HG03060 (cell line): ENCODE results near the gene FALEC.

Experiments used
- ATAC-seq: cut with Tn5 transposase; IDR thresholded peaks from one replicate; pipeline ENCODE4 v1.9.1; 2021; ENCODE audit warnings: low read depth, moderate number of reproducible peaks; ENCODE audit not compliant: unreplicated experiment

The FALEC gene

DNA sequence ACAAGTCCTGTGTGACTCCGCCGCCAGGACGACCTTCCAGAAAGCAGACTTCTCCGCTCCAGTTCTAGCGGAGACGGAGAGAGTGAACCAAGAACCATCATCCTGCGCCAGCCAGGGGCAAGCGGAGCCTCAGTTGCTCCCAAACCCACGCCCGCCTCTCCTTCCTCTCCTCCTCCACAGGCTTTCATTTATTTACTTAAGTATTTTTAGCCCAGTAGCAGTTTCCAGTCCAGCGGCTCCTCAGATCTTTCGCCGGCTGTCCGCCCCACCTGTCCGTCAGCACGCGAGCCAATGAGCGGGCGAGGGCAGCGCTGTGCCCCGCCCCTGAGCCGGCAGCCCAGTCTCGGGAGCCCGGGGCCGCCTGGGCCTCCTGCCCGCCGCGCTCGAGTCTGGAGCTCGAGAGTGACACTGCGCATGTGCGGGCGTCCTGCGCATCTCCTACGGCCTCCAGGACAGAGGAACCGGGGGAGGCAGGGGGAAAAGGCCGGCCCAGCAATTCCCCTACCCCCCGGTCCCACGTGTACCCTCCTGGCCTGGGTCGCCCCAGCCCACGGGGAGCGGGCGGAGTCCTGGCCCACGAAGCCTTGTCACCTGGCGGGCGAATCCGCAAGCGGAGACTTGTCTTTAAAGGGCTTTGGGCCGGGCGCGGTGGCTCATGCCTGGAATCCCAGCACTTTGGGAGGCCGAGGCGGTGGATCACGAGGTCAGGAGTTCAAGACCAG is at the start of gene FALEC:
FALEC (plus strand) TSS at position 425 of the 722 bp plus-strand sequence.
- peak; percentile 87 for ATAC-seq

DNA sequence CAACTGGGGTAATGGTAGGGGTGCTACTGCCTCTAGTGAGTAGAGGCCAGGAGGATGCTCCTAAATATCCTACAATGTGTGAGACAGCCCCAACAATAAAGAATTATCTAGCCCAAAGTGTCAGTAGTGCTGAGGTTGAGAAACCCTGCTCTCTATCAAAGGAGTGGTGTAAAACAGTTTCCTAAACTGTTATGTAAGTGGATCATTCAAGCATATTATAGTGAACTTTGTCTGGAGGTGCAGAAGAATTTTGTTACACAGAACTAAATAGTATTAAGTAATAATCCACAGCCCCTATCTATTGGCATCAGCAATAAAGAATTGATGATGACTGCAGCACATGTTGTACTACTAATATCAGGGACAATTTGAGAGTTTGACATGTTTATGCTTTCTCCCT is 48.6 kb upstream of the FALEC start:
- ATAC-seq, result no peak

- ATAC-seq, result no peak
Observed at GRCh38 chr1:150469291-150469690, 46.3 kb upstream of the FALEC start.

- no peak for ATAC-seq
Observed at GRCh38 chr1:150472601-150473200, 42.9 kb upstream of the FALEC start.

GRCh38 chr1:150473659-150474058 is 41.9 kb upstream of the FALEC start:
- ATAC-seq, result no peak

DNA sequence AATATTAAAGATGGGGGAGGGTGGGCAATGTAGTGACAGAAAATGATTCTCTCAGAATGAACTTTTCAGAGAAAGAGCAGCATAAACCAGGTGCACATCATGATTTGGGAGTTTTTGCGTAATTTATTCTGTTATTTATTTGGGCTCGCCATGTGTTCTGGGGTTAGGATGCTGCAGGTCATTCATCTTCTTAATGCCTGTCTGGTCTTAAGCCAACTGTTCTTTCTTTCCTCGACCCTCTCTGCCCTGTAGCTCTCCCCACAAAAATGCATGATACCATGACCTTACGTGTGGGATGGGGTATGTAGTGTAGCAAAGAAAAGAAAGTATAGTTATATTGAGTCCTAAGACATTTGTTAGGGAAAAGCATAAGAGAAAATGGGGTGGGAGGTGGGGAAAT is 40.7 kb upstream of the FALEC start:
- no peak for ATAC-seq

GRCh38 chr1:150476754-150477153 is 38.8 kb upstream of the FALEC start:
- no peak for ATAC-seq

- ATAC-seq, result no peak
Observed at GRCh38 chr1:150477320-150477719, 38.2 kb upstream of the FALEC start.

DNA sequence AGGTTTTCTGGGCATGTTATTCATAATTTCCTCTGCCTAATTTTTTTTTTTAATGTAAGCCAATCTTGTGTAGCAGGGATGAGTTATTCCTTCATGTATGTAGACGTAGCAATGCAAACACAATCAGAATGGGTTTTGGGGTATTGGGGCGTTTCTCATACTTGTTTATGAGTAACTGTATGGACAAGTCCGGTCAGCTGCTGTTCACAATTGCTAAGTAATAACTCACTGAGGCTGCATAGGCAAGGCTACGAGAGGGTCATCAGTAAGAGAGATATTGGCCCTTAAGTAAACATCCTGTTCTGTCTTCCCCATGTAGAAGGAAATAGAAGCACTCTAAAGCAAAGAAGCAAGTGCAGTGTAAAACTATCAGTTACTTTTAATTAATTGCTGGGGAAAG is 37.8 kb upstream of the FALEC start:
- no peak for ATAC-seq

GRCh38 chr1:150479370-150479769 is 36.2 kb upstream of the FALEC start:
- no peak for ATAC-seq

DNA sequence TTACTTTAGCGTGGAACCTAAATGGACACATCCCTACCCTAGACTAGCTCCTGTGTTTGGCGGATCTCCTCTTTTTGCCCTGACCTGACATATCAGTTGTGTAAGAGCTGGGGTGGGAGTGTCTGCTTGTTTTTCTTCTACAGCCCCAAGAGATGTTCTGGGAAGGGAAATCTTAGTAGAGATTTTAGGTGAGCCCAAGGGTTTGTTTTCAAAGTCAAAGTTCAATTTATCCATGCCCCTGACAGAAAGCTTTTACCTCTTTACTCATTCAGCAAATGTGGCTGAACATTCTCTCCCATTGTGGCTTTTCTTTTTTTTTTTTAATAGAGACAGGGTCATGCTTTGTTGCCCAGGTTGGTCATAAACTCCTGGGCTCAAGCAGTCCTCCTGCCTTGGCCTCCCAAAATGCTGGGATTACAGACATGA is 35.6 kb upstream of the FALEC start:
- ATAC-seq, result no peak

DNA sequence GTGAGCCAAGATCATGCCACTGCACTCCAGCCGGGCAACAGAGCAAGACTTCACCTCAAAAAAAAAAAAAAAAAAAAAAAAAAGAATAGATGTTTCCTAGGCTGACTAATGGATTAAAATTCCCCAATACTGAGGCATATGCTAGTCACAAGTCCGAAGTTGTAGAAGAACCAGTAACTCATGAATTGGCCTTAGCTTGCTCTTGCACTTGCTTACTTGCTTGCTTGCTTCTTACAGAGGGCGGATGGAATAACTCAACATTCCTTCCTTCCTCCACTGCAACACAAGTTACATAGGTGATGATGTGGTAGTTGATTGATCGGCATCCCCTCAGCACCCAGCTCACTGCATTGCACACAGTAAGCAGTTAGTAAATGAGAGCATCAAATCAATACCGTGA is 31.1 kb upstream of the FALEC start:
- no peak for ATAC-seq

- no peak for ATAC-seq
Observed at GRCh38 chr1:150484861-150485260, 30.7 kb upstream of the FALEC start.

DNA sequence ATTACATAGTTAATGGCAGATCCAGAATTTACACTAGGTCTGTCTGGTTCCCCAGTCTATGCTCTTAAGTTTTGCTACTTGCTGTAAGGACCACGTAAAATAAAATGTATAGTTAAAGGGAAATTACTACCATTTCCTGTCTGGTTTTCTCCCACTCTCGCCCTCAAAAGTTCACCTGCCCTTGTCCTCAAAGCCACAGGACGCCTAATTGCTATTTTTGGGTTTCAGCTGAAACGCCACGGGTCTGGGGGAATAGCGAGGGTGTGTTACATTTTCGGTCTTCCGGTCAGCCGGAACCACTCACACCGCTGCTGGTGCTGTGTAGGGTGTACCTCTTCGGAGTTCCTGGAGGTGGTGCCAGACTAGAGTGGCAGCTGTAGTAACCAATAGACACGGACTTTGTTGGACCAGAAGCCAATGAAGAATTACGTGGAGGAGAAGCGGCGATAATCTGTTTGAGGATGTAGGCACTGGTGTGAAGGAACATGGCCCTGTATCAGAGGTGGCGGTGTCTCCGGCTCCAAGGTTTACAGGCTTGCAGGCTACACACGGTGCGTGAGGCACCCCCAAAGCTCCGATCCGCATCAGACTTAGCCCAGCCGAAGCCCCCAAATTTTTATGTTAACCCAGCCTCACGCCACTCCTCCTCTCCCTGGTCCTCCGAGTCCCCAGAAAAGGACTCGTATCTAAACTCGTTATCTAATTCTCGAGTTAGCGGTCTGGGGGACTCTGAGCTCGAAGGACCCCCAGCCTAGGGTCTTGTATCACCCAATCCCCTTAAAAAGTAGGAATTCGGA is 28.4 kb upstream of the FALEC start, which contains the start of gene TARS2:
TARS2 (plus strand) TSS at position 454 of the 797 bp plus-strand sequence; CDS start at position 486, 32 bp downstream.
- ATAC-seq, result peak; percentile 98

GRCh38 chr1:150487763-150488115 is 27.8 kb upstream of the FALEC start:
- ATAC-seq, result no peak

GRCh38 chr1:150493175-150493574 is 22.4 kb upstream of the FALEC start:
- ATAC-seq, result no peak

GRCh38 chr1:150498342-150498741 is 17.2 kb upstream of the FALEC start:
- no peak for ATAC-seq

DNA sequence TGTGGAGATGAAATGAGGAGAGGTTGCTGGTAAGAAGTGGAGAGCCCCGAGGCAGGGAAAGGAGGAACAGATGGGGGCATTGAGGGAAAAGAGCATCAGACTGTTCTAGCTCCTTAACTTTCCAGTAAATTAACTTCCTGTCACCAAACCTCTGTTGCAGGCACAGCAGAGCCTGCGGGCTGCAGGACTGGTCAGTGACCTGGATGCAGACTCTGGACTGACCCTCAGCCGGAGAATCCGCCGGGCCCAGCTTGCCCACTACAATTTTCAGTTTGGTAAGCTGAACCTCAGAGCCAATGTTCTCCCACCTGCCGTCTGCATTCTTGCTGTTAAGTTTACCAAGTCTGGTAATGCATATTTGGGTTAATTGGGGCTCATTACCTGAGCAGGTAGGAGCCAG is 10.1 kb upstream of the FALEC start:
- ATAC-seq, result no peak

GRCh38 chr1:150507912-150508864 is 7.4 kb upstream of the FALEC start, which contains the start of gene ECM1:
TSS of gene ECM1 (plus strand) at chr1:150508109. CDS start at chr1:150508210, 101 bp downstream.
- no peak for ATAC-seq

DNA sequence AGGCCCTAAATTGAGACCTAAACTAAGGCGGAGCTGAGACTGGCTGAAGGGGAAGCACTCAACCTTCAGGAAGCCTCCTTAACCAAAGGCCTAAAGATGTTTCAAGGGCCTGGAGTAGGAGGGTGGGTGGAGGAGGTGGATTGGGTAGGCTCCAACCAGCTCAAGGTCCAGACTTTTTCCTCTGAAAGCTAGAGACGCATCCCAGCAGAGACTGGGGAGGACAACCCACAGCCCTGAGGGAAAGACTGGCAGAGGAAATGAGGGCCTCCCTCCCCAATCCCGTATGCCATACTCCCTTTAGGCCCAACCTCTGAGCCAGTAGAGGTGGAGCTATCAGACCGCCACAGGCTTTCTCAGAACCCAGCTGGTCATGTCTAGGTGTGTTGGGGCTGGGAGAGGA is 6.6 kb upstream of the FALEC start:
- ATAC-seq, result no peak
